ELR (cell line): ENCODE measurements around the gene GMNC.
A peak's percentile ranks its signal among the peaks of the same experiment; 100 is the strongest.

Experiments used
- DNase-seq: peaks from one replicate; pipeline ENCODE4 v3.0.0-alpha.2; 2015; ENCODE audit warnings: low read depth

The GMNC gene

GRCh38 chr3:190849607-190850006 is 12.9 kb downstream of the GMNC start:
- peak; percentile 41 for DNase-seq

GRCh38 chr3:190848870-190849269 is 13.6 kb downstream of the GMNC start:
- DNase-seq, result peak; percentile 80

- no peak for DNase-seq
Measured at GRCh38 chr3:190847436-190847835, 15.1 kb downstream of the GMNC start.

- DNase-seq, result peak; percentile 24
Measured at GRCh38 chr3:190840146-190840545, 22.3 kb downstream of the GMNC start.

GRCh38 chr3:190831225-190831624 is 31.3 kb downstream of the GMNC start:
- DNase-seq, result no peak

GRCh38 chr3:190830031-190830430 is 32.5 kb downstream of the GMNC start:
- no peak for DNase-seq

- DNase-seq, result no peak
Measured at GRCh38 chr3:190826018-190826417, 36.5 kb downstream of the GMNC start.

DNA sequence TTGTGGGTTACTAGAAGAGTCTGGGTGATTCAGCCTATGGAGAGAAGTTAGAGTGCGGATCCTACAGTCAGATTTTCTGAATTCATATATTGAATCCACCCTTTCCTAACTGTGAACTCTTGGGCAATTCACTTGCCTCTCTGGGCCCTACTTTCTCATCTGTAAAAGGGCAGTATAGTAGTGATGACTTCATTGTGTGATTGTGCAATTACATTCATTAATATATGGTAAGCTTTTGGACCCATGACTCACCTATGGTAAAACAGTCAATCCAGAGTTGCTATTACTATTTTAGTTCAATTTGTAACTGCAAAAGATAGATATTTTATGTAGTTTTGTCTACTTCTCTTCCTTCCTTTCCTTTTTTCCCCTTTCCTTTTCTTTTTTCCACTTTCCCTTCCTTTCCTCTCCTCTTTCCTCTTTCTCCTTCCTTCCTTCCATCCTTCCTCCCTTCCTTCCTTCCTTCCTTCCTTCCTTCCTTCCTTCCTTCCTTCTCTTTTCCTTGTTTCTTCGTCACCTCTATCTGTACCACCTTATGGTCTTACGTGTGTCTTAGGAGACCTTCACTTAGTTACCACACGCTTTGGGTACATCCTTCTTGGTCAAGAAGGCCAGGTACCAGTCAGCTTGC is 37.0 kb downstream of the GMNC start:
- peak; percentile 77 for DNase-seq

- DNase-seq, result peak; percentile 84
Measured at GRCh38 chr3:190811775-190812480, 50.6 kb downstream of the GMNC start.

- no peak for DNase-seq
Measured at GRCh38 chr3:190810957-190811356, 51.5 kb downstream of the GMNC start.

DNA sequence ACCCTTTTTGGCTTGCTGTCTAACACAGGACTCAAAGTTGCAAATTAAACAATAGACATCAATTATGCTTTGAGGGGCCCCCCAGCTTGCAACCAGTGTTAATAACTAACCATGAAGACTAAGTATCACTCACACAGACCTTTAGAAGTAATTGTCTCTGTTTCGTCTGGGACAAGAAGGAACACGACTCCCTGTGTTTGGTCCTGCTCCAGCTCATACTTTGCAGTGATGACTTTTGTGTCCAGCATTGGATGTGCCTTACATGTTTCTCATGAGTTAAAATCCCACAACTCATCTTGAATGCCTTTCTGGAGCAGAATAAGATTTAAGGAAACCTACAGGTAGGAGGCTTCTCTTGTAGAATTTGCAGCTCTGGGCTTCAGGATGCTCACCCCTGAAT is 53.1 kb downstream of the GMNC start:
- no peak for DNase-seq

DNA sequence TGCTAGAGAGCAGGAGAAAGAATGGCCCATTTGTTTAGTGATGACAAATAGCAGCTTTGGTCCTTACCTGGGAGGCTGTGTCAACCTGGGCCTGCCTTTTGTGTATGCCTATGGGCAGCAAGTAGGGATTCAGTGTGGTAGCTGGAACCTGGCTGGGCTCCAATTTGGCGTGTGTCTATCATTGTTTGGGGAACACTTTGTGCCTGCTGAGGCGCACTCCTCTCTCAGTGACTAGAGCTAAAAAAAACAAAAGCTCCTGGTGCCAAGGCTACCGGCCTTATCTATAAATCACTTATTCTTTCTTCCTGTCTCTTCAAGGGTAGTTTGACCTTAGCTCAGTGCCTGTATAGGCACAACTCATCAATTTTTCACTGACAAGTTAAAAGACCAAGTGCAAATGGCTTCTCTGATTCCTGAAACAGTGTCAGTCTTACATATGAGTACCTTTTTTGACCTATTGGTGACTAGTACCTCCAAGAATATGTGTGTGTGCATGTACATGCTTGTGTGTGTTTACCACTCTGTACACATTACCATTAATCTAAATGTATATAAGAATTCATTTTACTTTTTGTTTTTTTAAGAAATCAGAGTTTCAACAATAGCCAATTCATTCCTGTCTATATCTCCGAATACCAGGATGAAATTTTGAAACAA is 54.6 kb downstream of the GMNC start:
- DNase-seq, result no peak
